GM20431 (cell line): ENCODE data around the gene SNX13.

Experiments
- in situ Hi-C: fragments of 300-500 bp; cut with MseI, MboI; formaldehyde crosslinking; loops from one replicate; pipeline ENCODE4 v1.15.0; 2020; ENCODE audit warnings: low sequenced_read_pairs; ENCODE audit not compliant: unreplicated experiment

Gene SNX13, protein sequence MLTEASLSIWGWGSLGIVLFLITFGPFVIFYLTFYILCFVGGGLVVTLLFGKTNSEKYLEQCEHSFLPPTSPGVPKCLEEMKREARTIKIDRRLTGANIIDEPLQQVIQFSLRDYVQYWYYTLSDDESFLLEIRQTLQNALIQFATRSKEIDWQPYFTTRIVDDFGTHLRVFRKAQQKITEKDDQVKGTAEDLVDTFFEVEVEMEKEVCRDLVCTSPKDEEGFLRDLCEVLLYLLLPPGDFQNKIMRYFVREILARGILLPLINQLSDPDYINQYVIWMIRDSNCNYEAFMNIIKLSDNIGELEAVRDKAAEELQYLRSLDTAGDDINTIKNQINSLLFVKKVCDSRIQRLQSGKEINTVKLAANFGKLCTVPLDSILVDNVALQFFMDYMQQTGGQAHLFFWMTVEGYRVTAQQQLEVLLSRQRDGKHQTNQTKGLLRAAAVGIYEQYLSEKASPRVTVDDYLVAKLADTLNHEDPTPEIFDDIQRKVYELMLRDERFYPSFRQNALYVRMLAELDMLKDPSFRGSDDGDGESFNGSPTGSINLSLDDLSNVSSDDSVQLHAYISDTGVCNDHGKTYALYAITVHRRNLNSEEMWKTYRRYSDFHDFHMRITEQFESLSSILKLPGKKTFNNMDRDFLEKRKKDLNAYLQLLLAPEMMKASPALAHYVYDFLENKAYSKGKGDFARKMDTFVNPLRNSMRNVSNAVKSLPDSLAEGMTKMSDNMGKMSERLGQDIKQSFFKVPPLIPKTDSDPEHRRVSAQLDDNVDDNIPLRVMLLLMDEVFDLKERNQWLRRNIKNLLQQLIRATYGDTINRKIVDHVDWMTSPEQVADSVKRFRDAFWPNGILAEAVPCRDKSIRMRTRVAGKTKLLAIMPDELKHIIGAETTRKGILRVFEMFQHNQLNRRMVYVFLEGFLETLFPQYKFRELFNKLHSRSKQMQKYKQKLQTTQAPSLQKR

DNA sequence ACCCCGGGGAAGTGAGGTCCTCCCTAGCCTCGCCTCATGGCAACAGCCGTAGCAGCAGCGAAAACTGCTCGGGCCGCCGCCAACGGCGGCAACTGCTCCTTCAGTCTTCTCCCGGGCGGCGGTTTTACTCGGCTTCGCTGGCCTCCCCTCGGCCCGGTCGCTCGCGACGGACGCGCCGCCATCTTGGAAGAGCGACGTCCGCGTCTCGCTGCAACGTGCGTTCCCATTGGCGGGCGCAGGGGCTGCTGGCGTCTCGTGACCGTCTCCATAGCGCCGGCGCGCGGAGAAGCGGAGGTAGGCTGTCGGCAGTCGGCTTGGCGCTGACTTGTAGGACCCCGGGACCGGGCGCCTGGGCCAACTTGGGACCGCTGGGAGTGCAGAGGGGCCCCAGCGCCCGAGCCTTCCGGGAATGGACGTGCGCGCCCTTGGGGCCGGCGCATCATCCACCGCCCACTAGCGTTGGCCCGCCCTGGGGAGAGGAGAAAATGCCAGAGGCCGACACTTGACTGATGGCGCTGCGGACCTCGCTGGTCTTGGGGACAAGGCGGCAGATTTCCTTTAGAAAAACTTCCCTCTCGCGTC lies at the start of gene SNX13:
Gene SNX13 (minus strand): TSS at position 193 of the 582 bp plus-strand sequence. CDS start 199 bp downstream, outside the sequence.
- in situ Hi-C loops = no loop called here

DNA sequence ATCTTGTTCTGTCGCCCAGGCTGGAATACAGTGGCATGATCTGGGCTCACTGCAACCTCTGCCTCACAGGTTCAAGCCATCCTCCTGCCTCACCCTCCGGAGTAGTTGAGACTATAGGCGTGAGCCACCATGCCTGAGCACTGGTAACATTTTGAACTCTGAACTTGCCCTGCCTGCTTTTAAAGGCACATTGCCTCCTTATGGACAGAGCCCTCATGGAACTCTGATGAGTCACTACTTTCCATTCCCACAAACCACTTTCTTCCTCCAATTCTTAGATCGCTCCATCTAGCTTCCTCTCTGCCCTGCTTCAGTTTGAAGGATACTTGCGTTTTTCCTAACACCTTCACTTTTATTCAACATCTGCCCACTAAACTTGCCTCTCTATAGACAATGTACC lies 49.3 kb upstream of the SNX13 start:
- in situ Hi-C loops = no loop called here

DNA sequence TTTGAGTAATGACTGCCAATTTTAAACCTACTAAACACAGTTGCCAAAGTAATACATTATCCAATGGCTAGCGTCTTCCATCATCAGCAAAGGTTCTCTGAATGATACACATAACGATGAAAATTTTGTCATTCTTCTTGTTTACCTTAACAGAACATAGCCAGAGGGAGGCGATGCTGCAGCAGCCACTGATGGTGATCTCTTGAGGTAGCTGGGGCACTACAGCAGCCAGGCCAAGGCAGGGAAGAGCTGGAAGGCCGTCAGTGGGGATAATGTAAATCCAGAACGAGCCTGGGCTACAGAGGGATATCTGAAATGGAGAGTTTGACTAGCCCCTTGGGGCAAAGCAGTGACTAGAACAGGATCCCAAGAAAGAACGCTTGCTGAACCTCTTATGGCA lies 48.6 kb upstream of the SNX13 start:
- in situ Hi-C loops = no loop called here

DNA sequence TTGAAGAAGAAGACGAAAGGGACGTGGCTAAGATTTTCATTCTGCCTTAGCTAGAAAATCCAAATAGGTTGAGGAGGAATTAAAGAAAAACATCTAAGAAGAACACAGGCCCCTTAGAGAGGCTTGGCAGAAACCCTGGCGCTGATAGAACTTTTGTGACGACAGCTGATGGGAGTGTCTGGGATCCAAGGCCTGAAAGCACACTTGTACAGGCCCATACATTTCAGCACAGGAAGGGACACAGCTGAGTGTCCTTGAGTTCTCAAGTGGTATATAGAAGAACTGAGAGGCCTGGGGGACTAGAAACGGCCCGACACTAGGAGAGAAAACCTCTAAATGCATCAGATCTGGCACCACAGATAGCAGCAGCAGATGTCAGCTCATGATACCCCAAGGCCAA lies 47.8 kb upstream of the SNX13 start:
- in situ Hi-C loops = no loop called here

DNA sequence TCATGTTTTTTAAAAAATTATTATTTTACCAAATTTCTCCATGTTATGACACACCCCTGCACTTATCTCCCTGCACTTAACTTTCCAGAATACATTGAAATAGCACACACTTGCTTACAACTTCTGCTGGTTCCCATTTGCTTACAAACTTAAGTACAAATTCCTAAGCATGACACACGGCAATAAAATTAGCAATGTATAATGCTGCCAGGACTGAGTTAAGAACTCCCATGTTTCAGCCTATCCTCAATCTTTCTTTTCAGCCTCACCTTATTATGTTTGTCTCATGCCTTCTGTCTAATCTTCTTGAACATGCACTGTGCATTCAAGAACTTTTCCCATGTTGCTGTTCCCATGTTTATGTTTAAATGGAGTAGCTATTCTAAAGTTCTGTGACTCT lies 46.6 kb upstream of the SNX13 start:
- in situ Hi-C loops = no loop called here

DNA sequence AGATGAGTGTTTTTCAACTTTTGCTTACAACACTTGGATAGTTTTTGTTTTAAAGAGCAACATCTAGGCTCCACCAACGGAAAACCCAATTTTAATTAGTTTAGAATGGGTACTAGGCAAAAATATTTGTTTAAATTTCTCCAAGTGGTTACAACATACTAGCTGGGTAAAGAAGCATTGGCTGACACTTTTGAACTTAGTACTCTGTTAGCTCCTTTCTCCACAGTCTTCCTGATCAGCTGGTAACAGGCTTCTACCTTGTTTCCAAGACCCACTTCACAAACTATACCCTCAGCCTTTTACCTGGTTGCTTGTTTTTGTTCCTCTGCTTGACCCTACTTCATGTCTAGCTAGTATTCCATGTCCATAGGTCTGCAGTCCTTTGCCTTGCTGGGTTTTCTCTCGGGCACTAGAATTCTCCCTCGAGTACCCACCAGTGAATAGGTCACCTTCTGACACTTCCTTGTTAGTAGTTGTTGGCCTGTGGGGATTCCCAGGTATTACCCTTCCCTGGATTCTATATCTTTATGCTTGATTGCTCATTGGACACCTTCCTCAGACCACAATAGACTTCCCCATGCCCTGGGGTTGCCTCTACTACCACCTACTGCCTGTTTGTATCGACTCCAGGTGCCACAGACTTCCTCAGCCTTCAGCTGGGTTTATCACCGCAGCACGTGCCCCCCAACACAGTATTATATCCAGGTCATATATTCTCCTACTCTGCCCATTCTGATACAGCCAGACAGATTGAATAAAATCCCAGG lies 45.4 kb upstream of the SNX13 start:
- in situ Hi-C loops = no loop called here

DNA sequence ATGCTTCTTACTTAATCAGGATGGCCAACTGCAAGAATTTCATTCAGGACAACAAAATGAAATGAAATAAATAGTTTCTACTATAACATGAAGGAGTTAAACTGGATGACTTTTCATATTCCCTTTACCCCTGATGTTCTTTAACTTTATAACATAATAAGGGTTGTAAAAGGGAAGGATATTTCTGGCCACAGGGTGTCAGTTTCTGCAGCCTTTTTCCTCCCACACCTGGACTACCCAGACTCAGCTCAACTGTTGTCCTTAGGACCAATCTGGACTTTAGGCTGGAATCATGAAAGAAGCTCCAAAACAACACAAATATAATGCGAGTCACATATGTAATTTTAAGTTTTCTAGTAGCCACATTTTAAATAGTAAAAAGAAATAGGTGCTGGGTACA lies 44.0 kb upstream of the SNX13 start:
- in situ Hi-C loops = no loop called here

DNA sequence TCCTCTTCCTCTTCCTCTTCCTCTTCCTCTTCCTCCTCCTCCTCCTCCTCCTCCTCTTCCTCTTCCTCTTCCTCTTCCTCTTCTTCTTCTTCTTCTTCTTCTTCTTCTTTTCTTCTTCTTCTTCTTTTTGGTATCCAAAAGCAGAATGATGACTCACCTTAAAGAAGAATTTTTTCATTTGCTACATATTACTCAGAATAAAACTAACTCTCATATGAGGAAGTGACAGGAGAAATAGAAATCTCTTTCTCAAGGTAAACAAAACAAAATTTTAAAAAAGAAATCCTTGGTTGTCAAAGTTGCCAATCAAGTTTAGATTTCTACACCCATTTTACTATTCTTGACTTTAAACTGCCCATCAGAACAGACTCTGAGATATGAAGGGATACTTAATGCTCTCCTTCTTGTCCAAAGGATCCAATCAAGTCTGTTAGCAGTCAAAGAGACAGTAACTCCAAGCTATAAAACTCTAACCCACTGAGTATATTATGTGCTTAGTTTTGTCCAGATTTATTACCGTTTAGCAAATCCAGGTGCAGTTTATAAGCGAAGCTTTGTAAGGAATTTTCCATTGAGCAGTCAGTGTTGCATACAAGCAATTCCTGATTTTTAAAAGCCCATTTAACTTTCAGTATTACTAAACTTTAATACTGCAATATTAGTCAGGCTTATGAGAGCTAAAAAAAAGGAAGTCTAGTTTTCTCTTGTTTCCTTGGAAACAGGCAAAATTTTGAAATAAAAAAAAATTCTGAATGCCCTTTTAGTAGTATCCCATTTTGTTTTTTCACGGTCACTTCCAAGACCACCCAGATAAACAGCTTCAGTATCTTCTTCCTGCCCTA lies 43.1 kb upstream of the SNX13 start:
- in situ Hi-C loops = no loop called here

DNA sequence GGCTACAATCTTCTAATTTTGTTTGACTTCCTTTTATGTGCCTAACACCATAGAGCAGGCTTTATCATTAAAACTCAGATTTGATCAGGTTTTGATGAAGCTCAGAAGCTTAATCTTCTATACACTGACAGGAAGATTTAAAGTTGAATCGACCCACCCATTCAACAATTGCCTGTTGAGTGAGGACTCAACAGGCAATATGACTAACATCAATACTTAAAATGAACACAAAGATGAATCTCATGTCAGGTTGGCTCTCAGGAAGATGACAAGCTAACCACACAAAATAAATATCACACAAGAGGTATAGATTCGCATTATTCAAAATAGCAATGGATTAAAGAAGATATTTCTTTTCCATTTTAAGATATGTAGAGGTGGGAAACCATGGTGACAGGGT lies 36.7 kb upstream of the SNX13 start:
- in situ Hi-C loops = no loop called here

DNA sequence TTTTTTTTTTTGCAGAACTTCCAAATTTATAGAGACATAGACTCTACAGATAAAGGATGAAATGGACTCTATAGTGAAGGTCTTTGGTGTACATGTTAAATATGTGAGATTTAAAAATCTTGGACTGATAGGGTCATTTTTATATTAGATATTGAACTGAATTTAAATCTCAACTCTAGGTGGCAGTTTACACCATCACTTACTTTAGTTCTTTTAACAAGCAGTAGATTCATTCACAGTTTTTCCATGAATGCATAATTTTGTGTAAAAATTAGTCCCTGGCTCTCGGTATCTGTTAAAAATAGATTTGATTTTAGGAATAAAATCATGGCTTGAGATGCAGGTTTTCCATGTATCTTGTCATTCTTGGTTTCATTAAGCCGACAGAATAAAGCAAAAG lies 31.1 kb upstream of the SNX13 start:
- in situ Hi-C loops = no loop called here

DNA sequence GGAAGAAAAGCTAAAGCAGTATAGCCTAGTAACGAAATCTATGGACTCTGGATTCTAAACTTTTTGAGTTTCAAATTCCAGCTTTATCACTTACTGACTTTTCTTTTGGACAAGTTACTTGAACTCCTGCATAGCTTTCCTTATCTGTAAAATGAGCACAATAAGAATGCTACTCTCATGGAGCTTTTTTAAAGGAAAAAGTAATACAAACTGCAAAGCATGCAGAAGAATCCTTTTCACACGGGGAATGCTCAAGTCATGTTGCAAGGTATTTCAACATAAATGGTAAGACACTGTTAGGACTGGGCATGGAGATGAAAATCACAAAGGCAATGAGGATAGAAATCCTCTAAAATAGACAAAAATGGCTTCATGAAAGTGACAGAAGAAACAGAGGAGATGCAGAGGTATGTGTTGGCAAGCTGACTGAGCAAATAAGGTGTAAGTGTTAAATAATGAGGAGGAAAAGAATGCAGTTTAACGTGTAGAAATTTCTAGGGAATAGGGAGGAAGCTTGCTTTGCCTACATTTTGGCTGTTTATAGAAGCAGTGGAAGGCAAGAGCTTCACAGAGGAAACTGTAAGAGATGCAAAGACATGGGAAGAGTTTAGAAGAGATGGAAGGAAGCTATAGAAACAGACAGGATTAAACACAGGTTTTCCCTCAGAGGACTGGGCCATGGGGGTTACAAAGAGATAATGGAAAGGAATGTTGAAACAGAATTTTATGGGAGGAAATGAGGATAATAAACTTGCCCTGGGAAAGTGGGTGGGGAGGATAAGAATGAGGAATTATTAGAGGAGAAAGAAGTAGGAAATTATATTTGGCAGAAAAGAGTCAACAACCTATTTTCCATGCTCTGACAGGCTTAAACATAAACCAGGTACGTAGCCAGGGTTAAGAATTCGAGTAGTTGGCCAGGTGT lies 28.8 kb upstream of the SNX13 start:
- in situ Hi-C loops = no loop called here

DNA sequence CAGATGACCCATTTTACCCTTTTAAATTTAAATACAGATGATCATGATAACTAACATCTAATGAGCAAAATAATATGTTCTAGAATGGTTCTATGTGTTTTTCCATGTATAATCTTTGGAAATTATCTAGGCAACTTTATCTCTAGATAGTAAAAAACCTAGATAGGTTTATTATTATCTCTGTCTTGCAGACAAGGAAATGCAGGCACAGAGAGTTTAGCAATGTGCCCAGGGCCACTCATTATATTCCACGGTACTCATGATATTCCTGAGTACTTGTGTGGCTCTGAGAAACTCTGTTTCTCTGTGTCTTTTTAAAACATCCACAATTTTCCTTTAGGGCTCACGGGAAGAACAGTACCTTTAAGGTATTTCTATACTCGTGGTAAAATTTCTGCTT lies 26.4 kb upstream of the SNX13 start:
- in situ Hi-C loops = no loop called here

DNA sequence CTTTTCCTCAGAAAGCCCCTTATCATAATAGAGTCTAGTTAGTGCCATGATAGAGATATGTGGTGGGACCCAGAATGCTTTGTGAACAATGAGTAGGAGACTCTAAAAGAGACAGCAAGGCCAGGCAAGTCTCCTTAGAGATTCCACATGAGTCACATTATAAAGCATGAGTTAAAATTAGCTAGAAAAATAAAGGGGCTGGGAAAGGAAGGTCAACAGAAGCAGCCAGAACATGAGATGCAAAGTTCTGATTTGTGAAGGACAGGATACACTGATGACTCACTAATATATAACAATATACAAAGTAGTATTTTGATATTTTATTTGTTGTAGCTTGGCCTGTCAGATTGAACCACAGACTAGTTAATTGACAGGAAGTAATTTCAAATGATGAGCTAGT lies 25.3 kb upstream of the SNX13 start:
- in situ Hi-C loops = no loop called here

DNA sequence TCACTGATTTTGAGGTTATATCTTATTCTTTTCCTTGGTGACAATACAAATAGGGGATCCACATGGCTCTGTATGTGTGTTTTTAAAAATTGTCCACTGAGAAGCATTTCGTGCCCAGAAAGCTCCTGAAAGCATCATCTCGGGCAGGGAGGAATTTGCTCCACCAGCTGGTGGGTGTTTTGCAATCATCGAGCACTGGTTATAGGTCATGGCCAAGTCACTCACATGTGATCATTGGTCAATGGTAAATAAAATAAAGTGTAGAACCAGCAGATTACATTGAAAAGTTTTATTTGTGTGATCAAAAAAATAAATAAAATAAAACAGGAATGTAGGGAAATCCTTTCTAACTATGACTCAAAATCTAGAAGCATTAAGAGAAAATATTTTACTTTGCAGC lies 23.0 kb upstream of the SNX13 start:
- in situ Hi-C loops = no loop called here

DNA sequence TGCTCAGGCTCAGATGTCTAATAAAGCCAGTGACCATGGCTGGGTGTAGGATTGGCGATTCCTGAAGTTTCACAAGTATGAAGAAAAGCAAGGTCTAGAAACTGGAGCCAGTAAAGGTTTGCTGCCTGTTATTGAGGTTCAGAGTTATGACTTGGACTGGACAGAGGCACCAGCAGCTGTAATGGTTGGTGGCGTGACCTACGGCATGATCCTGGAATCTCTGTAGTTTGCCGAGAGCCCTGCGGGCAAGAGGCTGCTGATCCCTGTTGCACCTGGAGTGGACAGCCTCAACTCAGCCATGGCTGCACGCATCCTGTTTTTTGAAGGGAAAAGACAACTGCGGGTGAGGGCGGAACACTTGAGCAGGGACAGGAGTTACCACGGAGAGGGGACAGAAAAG lies 22.4 kb upstream of the SNX13 start:
- in situ Hi-C loops = no loop called here

DNA sequence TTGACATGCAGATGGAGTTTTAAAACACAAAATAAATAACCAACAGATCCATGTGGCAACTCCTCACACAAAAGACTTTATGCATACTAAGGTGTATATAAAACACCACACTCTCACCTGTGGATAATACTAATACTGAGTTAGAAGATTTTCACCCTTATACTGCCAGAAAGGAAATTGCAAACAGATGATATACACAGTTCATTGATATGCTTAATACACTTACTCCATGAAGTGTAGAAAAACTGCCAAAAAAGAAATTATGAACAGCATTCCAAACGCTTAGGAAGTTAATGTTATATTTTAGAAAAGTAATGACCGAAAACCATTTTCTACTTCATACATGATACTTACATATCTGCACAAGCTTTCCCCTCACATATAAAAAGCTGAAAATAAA lies 17.6 kb upstream of the SNX13 start:
- in situ Hi-C loops = no loop called here

DNA sequence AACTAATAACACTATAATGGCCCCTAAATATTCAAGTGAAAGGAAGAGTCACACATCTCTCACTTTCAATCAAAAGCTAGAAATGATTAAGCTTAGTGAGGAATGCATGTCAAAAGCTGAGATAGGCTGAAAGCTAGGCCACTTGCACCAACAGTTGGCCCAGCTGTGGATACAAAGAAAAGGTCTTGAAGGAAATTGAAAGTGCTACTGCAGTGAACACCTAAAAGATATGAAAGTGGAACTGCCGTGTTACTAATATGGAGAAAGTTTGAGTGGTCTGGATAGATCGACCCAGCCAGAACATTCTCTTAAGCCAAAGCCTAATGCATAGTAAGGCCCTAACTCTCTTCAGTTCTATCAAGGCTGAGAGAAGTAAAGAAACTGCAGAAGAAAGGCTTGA lies 12.1 kb upstream of the SNX13 start:
- in situ Hi-C loops = no loop called here

DNA sequence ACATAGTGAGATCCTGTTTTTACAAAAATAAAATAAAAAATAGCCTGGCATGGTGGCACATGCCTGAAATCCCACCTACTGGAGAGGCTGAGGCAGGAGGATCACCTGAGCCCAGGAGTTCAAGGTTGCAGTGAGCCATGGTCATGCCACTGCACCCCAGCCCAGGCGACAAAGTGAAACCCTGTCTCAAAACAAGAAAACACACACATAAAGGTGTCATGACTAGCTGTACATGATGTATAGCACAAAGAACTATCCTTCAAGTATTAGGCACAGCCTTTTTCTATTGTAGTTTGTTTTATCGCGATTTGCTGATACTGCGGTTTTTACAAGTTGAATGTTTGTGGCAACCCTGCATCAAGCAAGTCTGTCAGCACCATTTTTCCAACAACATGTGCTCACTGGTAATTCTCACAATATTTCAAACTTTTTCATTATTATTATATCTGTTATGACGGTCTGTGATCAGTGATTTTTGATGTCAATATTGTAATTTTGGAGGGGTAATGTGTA lies 11.5 kb upstream of the SNX13 start:
- in situ Hi-C loops = no loop called here
